Measurements from ENCODE around the gene TBC1D4.

DNA sequence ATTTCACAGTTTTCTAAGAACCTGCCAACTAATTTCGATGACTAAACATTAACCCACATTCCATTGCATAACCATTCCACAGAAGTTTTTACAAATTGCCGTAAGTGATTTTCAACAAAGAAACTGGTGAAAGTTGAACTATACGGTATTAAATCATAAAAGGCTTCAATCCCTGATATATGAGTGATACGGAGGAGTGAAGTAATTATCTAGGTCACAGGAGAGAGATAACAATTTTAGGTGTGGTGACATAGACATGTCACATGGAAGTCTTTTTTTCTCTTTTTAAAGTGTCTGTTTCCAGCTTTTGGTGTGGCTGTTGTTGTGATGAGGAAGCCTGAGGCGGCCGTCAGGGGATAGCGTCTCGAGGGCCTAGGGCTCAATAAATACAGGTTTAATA, 29.4 kb downstream of the TBC1D4 start:
- TF ChIP-seq POLR2A (IDR thresholded peaks at IDR 0.05), result no peak
- no peak for TF ChIP-seq CTCF (IDR thresholded peaks at IDR 0.05)

Data from prostate gland (tissue), 2 donors.